Progenitor cell of endocrine pancreas (in vitro differentiated cells): ENCODE results near the gene NIPAL4. TPM values are rescaled to one million over a fixed set of nuclear protein-coding genes. Genes with fewer than 3 reads are reported as not detected.

ENCODE experiments used
- DNase-seq: peaks from one replicate; pipeline ENCODE4 v3.0.0; 2021; ENCODE audit warnings: low spot score; ENCODE audit not compliant: unreplicated experiment
- H3K27ac Mint-ChIP-seq: 2 replicates; pipeline ENCODE4 v1.8.0; 2021; ENCODE audit warnings: mild to moderate bottlenecking, moderate library complexity, mixed read lengths
- H3K27me3 Mint-ChIP-seq: 2 replicates; pipeline ENCODE4 v1.8.0; 2021; ENCODE audit warnings: mixed read lengths
- H3K36me3 Mint-ChIP-seq: 2 replicates; pipeline ENCODE4 v1.8.0; 2022; ENCODE audit warnings: mixed read lengths; ENCODE audit not compliant: insufficient read depth
- H3K4me1 Mint-ChIP-seq: 2 replicates; pipeline ENCODE4 v1.8.0; 2021; ENCODE audit warnings: low read depth, mixed read lengths
- H3K4me3 Mint-ChIP-seq: 2 replicates; pipeline ENCODE4 v1.8.0; 2021; ENCODE audit warnings: low read depth, mild to moderate bottlenecking, moderate library complexity, mixed read lengths
- H3K9me3 Mint-ChIP-seq: 2 replicates; pipeline ENCODE4 v1.8.0; 2021; ENCODE audit warnings: low read depth, mixed read lengths
- CTCF ChIP-seq: fragments of 200-600 bp; sonication (generic); IDR thresholded peaks from one replicate; pipeline ENCODE4 v1.5.0; 2021; ENCODE audit warnings: antibody characterized with exemption, mild to moderate bottlenecking; ENCODE audit not compliant: unreplicated experiment
- total RNA-seq: library from RNA; stranded (reverse); gene quantifications from 2 replicates; pipeline ENCODE4 v1.2.1, GENCODE V29; 2021

NIPAL4 gene
- total RNA-seq, 1 donor from 2014 or later = not detected

- Mint-ChIP-seq H3K9me3 (no peaks in the 10 kb centered on the region), H3K4me1 (peaks cover 14% of the 10 kb centered on the region), H3K27me3 (no peaks in the 10 kb centered on the region), H3K27ac (no peak overlapping the region), H3K4me3 (no peak overlapping the region), H3K36me3 (peaks cover 4% of the 10 kb centered on the region)
- TF ChIP-seq CTCF = no peak
- DNase-seq = no peak
Observed at GRCh38 chr5:157477814-157478494, 17.9 kb downstream of the NIPAL4 start.

GRCh38 chr5:157478726-157479125, 18.7 kb downstream of the NIPAL4 start:
- DNase-seq = no peak
- Mint-ChIP-seq H3K27me3 (no peaks in the 10 kb centered on the region), H3K9me3 (no peaks in the 10 kb centered on the region), H3K27ac (no peak overlapping the region), H3K36me3 (peaks cover 4% of the 10 kb centered on the region), H3K4me1 (peaks cover 14% of the 10 kb centered on the region), H3K4me3 (no peak overlapping the region)
- TF ChIP-seq CTCF = no peak

GRCh38 chr5:157479166-157479565, 19.2 kb downstream of the NIPAL4 start:
- H3K9me3 Mint-ChIP-seq = no peaks in the 10 kb centered on the region
- no peak for DNase-seq
- H3K27me3 Mint-ChIP-seq = no peaks in the 10 kb centered on the region
- H3K36me3 Mint-ChIP-seq = peaks cover 4% of the 10 kb centered on the region
- no peak overlapping the region for H3K27ac Mint-ChIP-seq
- H3K4me3 Mint-ChIP-seq = no peak overlapping the region
- TF ChIP-seq CTCF = no peak
- H3K4me1 Mint-ChIP-seq = peaks cover 14% of the 10 kb centered on the region

- H3K4me1 Mint-ChIP-seq = peaks cover 14% of the 10 kb centered on the region
- H3K9me3 Mint-ChIP-seq = no peaks in the 10 kb centered on the region
- H3K4me3 Mint-ChIP-seq = no peak overlapping the region
- H3K36me3 Mint-ChIP-seq = peaks cover 4% of the 10 kb centered on the region
- H3K27ac Mint-ChIP-seq = no peak overlapping the region
- TF ChIP-seq CTCF = no peak
- H3K27me3 Mint-ChIP-seq = no peaks in the 10 kb centered on the region
- no peak for DNase-seq
Observed at GRCh38 chr5:157479612-157480510, 19.8 kb downstream of the NIPAL4 start.

- no peak for TF ChIP-seq CTCF
- Mint-ChIP-seq H3K27me3 (no peaks in the 10 kb centered on the region), H3K4me3 (no peak overlapping the region), H3K36me3 (peaks cover 4% of the 10 kb centered on the region), H3K4me1 (peaks cover 14% of the 10 kb centered on the region), H3K9me3 (no peaks in the 10 kb centered on the region), H3K27ac (no peak overlapping the region)
- DNase-seq = no peak
Observed at GRCh38 chr5:157481265-157481664, 21.3 kb downstream of the NIPAL4 start.
